B cell (primary cell): Measurements from ENCODE around the gene SUSD4. TPM values are rescaled to one million over a fixed set of nuclear protein-coding genes. Genes with fewer than 3 reads are reported as not detected.

Source experiments
- ATAC-seq: fragments of 200-7000 bp; cut with Tn5 transposase; one replicate; pipeline ENCODE4 v1.10.0; 2021; ENCODE audit warnings: low read depth, mild to moderate bottlenecking, moderate number of reproducible peaks, moderate library complexity
- CTCF ChIA-PET: fragments of 350-600 bp; sonication (Branson Sonifier 250); formaldehyde crosslinking; loops from one replicate; lab custom pipeline; 2021; ENCODE audit warnings: antibody characterized with exemption, inconsistent platforms; lab: Charles Lee
- POLR2A ChIA-PET: fragments of 350-600 bp; sonication (Branson Sonifier 250); formaldehyde crosslinking; loops from one replicate; lab custom pipeline; 2021; ENCODE audit warnings: antibody characterized with exemption; lab: Charles Lee
- DNase-seq: peaks from one replicate; pipeline ENCODE4 v3.0.0; 2013
- H2AFZ ChIP-seq: 2 replicates; pipeline ENCODE4 v1.6.1; 2012; ENCODE audit warnings: mild to moderate bottlenecking, low read depth, low read length; ENCODE audit not compliant: insufficient read depth, poor library complexity, severe bottlenecking
- H3K27ac ChIP-seq, 2 donors: 1 replicate in 1 of 2; 2 replicates in 1 of 2; pipeline ENCODE4 v1.5.1; 2012 to 2013; ENCODE audit warnings: low read length in 2 of 2, mild to moderate bottlenecking in 2 of 2, moderate library complexity in 1 of 2
- H3K27me3 ChIP-seq, 4 experiments: fragments of 200-600 bp in 1 of 4; sonication (generic) in 1 of 4; replicated peaks in 1 of 4; 1 replicate in 2 of 4; 2 replicates in 2 of 4; pipeline versions ENCODE4 v1.6.1 to v1.7.0; 2013 to 2016; ENCODE audit warnings: low read length in 3 of 4, mild to moderate bottlenecking in 2 of 4, mixed read lengths in 1 of 4, moderate library complexity in 1 of 4; ENCODE audit not compliant: insufficient read depth in 4 of 4, control insufficient read depth in 3 of 4; ENCODE audit errors: control extremely low read depth in 1 of 4
- H3K36me3 ChIP-seq, 2 experiments: replicated peaks in 1 of 2; 1 replicate in 1 of 2; 2 replicates in 1 of 2; pipeline versions ENCODE4 v1.6.1 to v1.7.1; 2013; ENCODE audit warnings: low read length in 1 of 2; ENCODE audit not compliant: insufficient read depth in 2 of 2, control insufficient read depth in 1 of 2; ENCODE audit errors: control extremely low read depth in 1 of 2, extremely low read depth in 1 of 2
- H3K4me1 ChIP-seq, 2 donors: fragments of 200-600 bp in 1 of 2; sonication (generic) in 1 of 2; 1 replicate in 1 of 2; 2 replicates in 1 of 2; pipeline versions ENCODE4 v1.5.1 to v1.6.1; 2013 to 2017; ENCODE audit warnings: low read length in 2 of 2; ENCODE audit not compliant: control insufficient read depth in 2 of 2, insufficient read depth in 2 of 2
- H3K4me2 ChIP-seq: replicated peaks from 2 replicates; pipeline ENCODE3; 2012; ENCODE audit warnings: mild to moderate bottlenecking, low read depth, low read length; ENCODE audit not compliant: poor library complexity, severe bottlenecking
- H3K4me3 ChIP-seq, 5 experiments: fragments of 200-600 bp in 1 of 5; sonication (generic) in 1 of 5; 1 replicate in 3 of 5; 2 replicates in 2 of 5; pipeline versions ENCODE4 v1.5.1 to v1.7.0; 2011 to 2016; ENCODE audit warnings: low read length in 4 of 5, mild to moderate bottlenecking in 4 of 5, low read depth in 2 of 5, control low read depth in 1 of 5, moderate library complexity in 1 of 5; ENCODE audit not compliant: insufficient read depth in 1 of 5; ENCODE audit errors: control extremely low read depth in 1 of 5, extremely low read depth in 1 of 5
- H3K79me2 ChIP-seq: fragments of 200-600 bp; sonication (generic); one replicate; pipeline ENCODE4 v1.6.0; 2016; ENCODE audit warnings: low read length; ENCODE audit not compliant: control insufficient read depth, insufficient read depth
- H3K9ac ChIP-seq: fragments of 200-600 bp; sonication (generic); 2 replicates; pipeline ENCODE4 v1.6.1; 2017; ENCODE audit warnings: mild to moderate bottlenecking, low read length, moderate library complexity
- H3K9me3 ChIP-seq, 3 donors: one replicate each; pipeline versions ENCODE4 v1.6.1 to v1.7.1; 2013; ENCODE audit warnings: low read length in 2 of 3; ENCODE audit not compliant: control insufficient read depth in 2 of 3, insufficient read depth in 1 of 3; ENCODE audit errors: control extremely low read depth in 1 of 3
- H4K20me1 ChIP-seq: 2 replicates; pipeline ENCODE4 v1.6.0; 2012; ENCODE audit warnings: mild to moderate bottlenecking, low read length; ENCODE audit not compliant: insufficient read depth, control insufficient read depth, poor library complexity, severe bottlenecking
- H3K27ac Mint-ChIP-seq: one replicate; pipeline ENCODE4 v1.8.0; 2021; ENCODE audit warnings: mixed read lengths
- H3K27me3 Mint-ChIP-seq: one replicate; pipeline ENCODE4 v1.8.0; 2021; ENCODE audit warnings: mixed read lengths
- H3K4me1 Mint-ChIP-seq: one replicate; pipeline ENCODE4 v1.8.0; 2021; ENCODE audit warnings: mixed read lengths
- H3K4me3 Mint-ChIP-seq: one replicate; pipeline ENCODE4 v1.8.0; 2021; ENCODE audit warnings: mixed read lengths
- H3K9me3 Mint-ChIP-seq: one replicate; pipeline ENCODE4 v1.8.0; 2022; ENCODE audit warnings: mixed read lengths; ENCODE audit not compliant: insufficient read depth
- CTCF ChIP-seq: fragments of 200-600 bp; IDR thresholded peaks from one replicate; pipeline ENCODE4 v1.8.0; 2022; ENCODE audit warnings: antibody characterized with exemption, mild to moderate bottlenecking
- EZH2 ChIP-seq: IDR thresholded peaks from 2 replicates; pipeline ENCODE4 v1.6.1; 2012; ENCODE audit warnings: borderline replicate concordance, low read depth, mild to moderate bottlenecking, moderate library complexity, low read length; ENCODE audit not compliant: insufficient read depth, poor library complexity, severe bottlenecking
- WGBS: methylation state at CpG from one replicate; pipeline ENCODE4 v1.1.5; 2013; ENCODE audit warnings: missing lambda C conversion rate; ENCODE audit not compliant: insufficient coverage; 5-methylcytosine and 5-hydroxymethylcytosine counted together
- intact Hi-C: fragments of 100-400 bp; cut with micrococcal nuclease; formaldehyde crosslinking; loops from one replicate; pipeline ENCODE4 v1.10.0; 2022
- polyA plus RNA-seq: library from polyadenylated mRNA; depleted of rRNA; stranded (reverse); fragments of >200 nt; gene quantifications from 2 replicates; pipeline ENCODE4 v1.2.3, GENCODE V29; 2012
- total RNA-seq, 2 donors: library from RNA; stranded (reverse); fragments of 120-200 nt in 1 of 2; gene quantifications; 1 replicate in 1 of 2; 2 replicates in 1 of 2; pipeline versions ENCODE4 v1.2.3 to v1.2.4, GENCODE V29; 2013 to 2022

The SUSD4 gene
- total and polyA plus RNA-seq, 2 donors (not counting 1 experiment from before 2014, with no cell fraction given): 0.13 TPM; not detected in 1

- Histone ChIP-seq H3K27ac (no peak overlapping the region), H3K27me3 (peaks cover 0 to 5% (median 0%) of the 10 kb centered on the region in 4 experiments), H2AFZ (no peak overlapping the region), H3K36me3 (no peaks in the 10 kb centered on the region), H3K4me3 (no peak overlapping the region), H3K4me1 (no peaks in the 10 kb centered on the region), H3K4me2 (no peak overlapping the region), H4K20me1 (no peaks in the 10 kb centered on the region), H3K9ac (no peak overlapping the region), H3K9me3 (no peaks in the 10 kb centered on the region), H3K79me2 (no peaks in the 10 kb centered on the region)
- Mint-ChIP-seq H3K27ac (no peak overlapping the region), H3K4me3 (no peak overlapping the region), H3K4me1 (no peaks in the 10 kb centered on the region), H3K27me3 (peaks cover 11% of the 10 kb centered on the region), H3K9me3 (no peaks in the 10 kb centered on the region)
- ATAC-seq (no peak), DNase-seq (no peak)
- 92% methylated on average over 2 of the region's 4 CpGs for WGBS
- intact Hi-C loops: no loop called here
- ChIA-PET CTCF (no interaction called here), POLR2A (no interaction called here)
- TF ChIP-seq CTCF (no peak), EZH2 (no peak)
Observed at GRCh38 chr1:223276029-223276428, 87.9 kb downstream of the SUSD4 start.

- H3K36me3 ChIP-seq: no peaks in the 10 kb centered on the region
- H3K9me3 ChIP-seq: no peaks in the 10 kb centered on the region
- H3K27ac Mint-ChIP-seq: no peak overlapping the region
- no peaks in the 10 kb centered on the region for H3K79me2 ChIP-seq
- TF ChIP-seq CTCF (no peak), EZH2 (no peak)
- no peak overlapping the region for H3K27ac ChIP-seq
- 88% methylated on average over 4 of the region's 5 CpGs for WGBS
- no peak overlapping the region for H3K9ac ChIP-seq
- H2AFZ ChIP-seq: no peak overlapping the region
- intact Hi-C loops: no loop called here
- no peaks in the 10 kb centered on the region for H3K4me1 ChIP-seq
- POLR2A ChIA-PET: no interaction called here
- H3K4me3 Mint-ChIP-seq: no peak overlapping the region
- peaks cover 14% of the 10 kb centered on the region for H3K27me3 Mint-ChIP-seq
- H3K9me3 Mint-ChIP-seq: no peaks in the 10 kb centered on the region
- no peak for ATAC-seq
- no peak overlapping the region for H3K4me2 ChIP-seq
- H3K27me3 ChIP-seq: peaks cover 0 to 7% (median 0%) of the 10 kb centered on the region in 4 experiments
- CTCF ChIA-PET: no interaction called here
- no peaks in the 10 kb centered on the region for H4K20me1 ChIP-seq
- no peak for DNase-seq
- H3K4me1 Mint-ChIP-seq: no peaks in the 10 kb centered on the region
- H3K4me3 ChIP-seq: no peak overlapping the region
Observed at GRCh38 chr1:223273511-223273910, 90.5 kb downstream of the SUSD4 start.
